ENCODE data around the gene SAG.
"Not testable (repeated sequence)": the region's sequence is repeated elsewhere in the genome, so short reads cannot be mapped to it uniquely, and the experiment has no call there.

SAG gene

DNA sequence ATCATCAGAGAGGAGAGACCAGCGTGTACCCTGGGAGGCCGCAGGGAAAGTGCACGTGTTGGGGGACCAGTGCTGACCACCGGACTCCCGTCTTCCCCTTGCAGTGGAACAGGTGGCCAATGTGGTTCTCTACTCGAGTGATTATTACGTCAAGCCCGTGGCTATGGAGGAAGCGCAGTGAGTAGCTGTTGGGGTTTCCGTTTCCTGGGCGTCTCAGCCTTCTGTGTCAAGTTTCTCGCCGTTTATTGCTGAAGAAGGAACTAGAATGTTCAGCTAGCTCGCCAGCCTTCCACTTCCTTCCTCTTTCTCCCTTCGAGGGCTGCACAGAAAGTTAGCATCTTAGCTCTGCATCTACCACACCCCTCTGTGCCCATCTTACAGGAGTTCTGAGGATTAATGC, 23.9 kb downstream of the SAG start:
- no peak for DNase-seq (ENCODE audit: low spot score)

DNA sequence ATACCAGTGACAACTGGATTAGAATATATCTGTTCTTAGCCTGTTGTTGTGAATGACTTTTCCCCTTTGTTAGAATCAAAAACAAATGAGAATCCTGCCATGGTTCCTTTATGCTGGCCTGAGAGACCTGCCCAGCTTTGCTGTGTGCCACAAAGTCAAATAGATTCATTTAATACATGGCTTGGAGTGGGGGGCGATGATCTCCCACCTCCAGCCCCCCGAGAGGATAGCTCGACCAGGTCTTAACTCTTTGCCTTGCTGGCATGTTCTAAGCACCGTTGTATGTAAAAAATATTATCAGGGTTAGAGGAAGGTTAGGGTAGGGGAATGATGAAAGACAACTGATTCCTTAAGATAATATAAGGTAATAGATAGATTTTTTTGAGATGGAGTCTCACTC, 24.5 kb downstream of the SAG start:
- DNase-seq (ENCODE audit: low spot score): no peak

DNA sequence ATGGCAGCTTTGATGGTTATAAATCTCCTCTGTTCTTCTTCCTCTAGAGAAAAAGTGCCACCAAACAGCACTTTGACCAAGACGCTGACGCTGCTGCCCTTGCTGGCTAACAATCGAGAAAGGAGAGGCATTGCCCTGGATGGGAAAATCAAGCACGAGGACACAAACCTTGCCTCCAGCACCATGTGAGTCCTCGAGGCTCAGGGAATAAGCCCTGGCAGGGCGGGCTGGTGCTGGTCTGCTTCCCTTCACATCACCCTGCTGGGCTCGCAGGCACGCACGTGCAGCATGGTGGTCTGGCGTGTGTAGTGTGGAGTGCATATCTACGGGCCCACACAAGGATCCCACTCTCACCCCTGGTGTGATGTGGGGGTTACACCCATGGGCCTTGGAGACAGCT, 27.3 kb downstream of the SAG start:
- DNase-seq (ENCODE audit: low spot score): no peak

- not testable (repeated sequence) for DNase-seq (ENCODE audit: low spot score)
Measured at GRCh38 chr2:233336091-233336490, 28.5 kb downstream of the SAG start.

GRCh38 chr2:233336541-233336940, 28.9 kb downstream of the SAG start:
- no peak for DNase-seq (ENCODE audit: low spot score)

GRCh38 chr2:233338046-233338445, 30.4 kb downstream of the SAG start:
- no peak for DNase-seq (ENCODE audit: low spot score)

DNA sequence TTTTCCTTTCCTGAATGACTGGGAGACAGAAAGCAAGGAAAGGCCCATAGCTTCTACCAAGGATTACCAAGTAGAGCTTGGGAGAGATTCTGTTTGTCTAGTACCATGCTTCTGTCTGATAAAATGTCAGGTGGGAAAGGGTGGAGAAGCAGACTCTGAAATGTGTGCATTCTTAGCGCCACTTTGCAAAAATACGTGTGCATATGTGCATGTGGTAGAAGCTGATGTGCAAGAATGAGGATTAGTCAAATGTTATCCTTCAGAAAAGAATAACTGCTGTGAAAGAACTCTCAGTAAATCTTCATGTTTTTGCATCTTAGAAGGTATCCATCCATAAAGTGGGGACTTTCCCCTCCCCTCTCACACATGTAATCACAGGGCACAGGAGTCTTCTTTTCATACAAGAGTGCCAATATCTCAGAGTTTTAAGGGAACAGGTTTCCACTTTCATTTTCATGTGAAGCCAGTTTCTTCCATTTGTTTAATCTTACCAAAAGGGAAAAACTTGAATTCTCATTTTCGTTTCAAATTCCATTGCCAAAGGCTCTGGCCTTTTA, 31.3 kb downstream of the SAG start:
- no peak for DNase-seq (ENCODE audit: low spot score)

DNA sequence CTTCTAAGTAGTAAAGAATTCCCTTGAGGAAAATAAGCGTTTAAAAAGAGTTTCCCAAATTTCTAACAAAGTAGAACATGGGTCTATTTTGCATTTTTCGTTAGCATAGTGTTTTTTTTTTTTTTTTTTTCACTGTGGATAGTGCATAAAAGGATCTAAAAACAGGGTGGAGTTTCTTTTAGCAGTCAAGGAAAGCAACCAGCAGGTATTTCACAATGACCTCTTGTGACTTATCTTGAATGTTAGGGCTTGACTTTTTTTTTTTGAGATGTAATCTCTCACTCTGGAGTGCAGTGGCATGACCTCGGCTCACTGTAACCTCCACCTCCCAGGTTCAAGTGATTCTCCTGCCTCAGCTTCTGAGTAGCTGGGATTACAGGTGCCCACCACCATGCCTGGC, 31.8 kb downstream of the SAG start:
- DNase-seq (ENCODE audit: low spot score): no peak

- DNase-seq (ENCODE audit: low spot score): no peak
Measured at GRCh38 chr2:233341296-233341695, 33.7 kb downstream of the SAG start.

- DNase-seq (ENCODE audit: low spot score): no peak
Measured at GRCh38 chr2:233342301-233342700, 34.7 kb downstream of the SAG start.

DNA sequence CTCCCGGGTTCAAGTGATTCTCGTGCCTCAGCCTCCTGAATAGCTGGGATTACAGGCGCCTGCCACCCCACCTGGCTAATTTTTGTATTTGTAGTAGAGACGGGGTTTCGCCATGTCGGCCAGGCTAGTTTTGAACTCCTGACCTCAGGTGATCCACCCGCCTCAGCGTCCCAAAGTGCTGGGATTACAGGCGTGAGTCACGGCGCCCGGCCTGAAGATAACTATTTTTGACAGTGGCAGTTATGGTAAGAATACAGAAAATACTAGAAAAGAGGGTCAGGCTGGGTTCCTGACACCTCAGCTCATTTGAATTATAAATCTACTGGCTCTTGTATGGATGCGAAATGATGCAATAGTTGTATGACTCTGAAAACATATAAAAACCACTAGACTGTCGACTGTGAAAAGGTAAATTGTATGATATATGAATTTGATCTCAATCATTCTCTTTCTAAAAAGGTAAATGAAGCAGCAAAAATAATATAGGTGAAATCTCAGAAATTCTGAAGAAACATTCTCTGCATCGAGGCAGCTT, 35.6 kb downstream of the SAG start:
- no peak for DNase-seq (ENCODE audit: low spot score)

GRCh38 chr2:233346376-233346775, 38.8 kb downstream of the SAG start:
- DNase-seq (ENCODE audit: low spot score): no peak

DNA sequence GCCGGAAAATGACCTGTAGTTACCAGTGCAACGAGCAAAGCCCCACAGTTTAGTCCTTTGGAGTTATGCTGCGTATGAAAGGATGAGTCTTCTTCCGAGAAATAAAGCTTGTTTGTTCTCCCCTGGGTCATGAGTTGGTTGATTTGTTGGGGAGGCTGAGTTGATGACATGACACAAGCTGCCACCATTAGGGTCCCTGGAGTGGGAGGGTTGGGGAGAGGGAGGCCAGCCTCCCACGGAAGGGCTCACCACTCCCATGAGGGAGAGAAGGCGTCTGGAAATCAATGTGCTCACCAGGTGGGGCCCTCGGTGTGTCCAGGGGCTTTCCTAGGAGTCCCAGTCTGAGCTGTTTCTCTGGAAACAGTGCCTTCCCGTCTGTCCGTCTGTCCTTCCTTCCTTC, 39.3 kb downstream of the SAG start:
- no peak for DNase-seq (ENCODE audit: low spot score)

DNA sequence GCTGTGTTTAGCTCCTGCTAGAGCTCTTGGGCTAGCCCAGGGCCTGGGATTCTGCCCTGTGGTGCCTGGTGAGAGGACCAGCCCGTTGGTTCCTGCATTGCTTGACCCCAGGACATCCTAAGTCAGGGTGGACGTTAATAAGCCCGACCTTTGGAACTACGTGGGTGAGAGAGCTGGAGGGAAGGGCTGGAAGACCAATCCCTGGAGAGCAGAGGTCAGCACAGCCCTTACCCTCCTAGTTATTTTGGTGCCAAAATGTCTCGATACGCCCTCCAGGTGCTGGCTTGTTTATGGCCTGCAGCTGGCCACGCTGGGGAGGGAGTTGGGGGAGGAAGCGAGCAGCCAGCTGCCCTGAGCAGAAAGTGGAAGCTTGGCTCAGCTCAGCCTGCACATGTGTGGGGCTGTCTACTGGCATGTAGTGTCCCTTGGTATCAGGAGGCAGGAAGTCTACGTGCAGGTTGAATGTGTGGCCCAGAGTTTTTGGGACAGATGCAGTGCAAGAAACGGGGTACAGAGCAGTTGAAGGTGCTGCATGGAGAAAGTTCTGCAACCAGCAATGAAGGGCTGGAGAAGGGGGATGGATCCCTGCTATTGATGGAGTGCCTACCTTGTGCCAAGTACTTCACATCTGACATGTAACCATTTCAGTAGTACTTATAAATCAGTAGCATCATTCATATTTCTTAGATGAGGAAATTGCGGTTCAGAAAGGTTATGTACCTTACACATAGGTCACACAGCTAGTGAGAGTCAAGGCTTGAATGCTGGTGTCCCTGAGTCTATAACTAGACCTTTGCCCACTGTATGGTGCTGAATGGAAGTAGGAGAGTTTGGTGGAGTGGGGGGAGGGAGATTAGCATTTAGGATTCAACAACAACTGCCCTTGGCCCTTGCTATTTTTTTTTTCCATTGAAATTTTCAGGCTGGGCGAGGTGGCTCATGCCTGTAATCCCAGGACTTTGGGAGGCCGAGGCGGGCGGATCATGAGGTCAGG, 41.7 kb downstream of the SAG start:
- DNase-seq (ENCODE audit: low spot score): peak; percentile 64

- DNase-seq (ENCODE audit: low spot score): no peak
Measured at GRCh38 chr2:233350708-233351107, 43.1 kb downstream of the SAG start.

DNA sequence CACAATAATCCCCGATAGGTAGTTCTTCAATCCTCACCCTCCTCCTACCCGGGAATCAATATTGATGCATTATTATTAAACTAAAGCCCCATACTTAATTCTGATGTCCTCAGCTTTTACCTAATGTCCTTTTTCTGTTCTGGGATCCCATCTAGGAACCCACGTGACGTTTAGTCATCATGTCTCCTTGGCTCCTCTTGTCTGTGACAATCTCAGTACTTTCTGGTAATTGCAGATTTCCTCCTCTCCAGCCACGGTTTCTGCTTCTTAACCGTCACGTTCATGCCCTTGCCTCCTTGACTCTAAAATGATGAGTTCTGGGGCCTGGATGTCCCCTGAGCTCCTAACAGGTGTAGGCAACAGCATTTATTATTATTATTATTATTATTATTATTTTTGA, 43.8 kb downstream of the SAG start:
- DNase-seq (ENCODE audit: low spot score): no peak

DNA sequence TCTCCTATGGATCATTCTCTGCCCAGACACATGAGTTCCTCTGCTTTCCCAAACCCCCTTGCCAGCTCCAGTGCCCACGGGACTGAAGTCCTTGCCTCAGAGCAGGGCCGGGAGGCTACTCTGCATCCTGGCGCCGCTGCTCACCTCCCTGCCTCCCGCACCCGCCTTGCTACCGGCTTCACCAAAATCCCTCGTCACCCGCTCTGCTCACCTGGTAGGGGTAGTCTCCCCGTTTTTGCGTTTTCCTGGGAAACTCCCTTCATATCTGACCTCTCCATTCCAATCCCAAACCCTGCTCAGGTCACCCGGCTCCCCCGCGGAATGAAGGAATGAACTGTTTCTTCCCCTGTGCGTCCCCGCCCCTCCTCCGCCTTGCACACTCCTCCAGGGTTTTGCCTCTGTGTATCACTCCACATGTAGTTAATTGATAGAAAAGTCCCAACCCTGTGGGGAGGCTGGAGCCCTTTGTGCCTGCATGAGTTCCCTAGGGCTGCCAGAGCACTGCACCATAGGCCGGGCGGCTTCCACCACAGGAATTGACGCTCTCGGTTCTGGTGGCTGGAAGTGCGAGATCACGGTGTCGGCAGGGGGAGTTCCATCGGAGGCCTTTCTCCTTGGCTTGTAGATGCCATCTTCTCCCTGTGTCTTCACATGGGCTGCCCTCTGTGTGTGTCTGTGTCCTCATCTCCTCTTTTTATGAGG, 44.7 kb downstream of the SAG start:
- DNase-seq (ENCODE audit: low spot score): no peak

GRCh38 chr2:233353101-233353768, 45.6 kb downstream of the SAG start:
- DNase-seq (ENCODE audit: low spot score): no peak

DNA sequence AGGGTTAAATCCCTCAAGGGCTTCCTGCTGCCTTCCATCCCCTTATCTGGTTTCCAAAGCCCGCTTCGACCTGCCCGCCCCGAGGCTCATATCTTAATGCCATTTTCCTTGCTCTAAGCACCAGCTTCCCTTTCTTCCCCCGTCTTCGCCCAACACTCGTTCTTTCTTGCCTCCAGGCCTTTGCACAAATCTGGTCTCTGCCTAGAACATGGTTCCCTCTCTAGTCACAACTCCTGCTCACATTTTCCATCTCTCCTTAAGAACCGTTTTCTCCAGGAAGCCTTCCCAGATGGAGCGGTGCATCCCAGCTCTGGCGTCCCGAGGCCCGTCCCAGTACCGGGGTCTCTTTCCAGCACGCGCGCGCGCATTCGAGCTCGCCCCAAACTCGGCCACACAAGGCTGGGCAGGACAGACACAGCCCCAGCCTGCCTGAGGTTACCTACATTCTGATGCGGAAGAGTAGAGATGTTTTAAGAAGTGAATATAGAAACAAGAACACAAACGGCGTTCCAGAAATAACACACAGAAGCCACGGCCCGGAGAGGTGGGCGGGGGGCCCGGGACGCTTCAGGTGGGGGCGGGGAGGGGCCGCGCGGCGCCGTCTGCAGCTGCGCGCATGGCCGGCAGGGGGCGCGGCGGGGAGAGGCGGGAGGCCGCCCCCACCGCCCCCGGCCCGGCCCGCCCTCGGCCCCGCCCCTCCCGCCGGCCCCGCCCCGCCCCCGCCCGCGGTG, 46.3 kb downstream of the SAG start, which contains the start of gene DGKD:
TSS of gene DGKD (plus strand) at position 726 of the 731 bp plus-strand sequence. CDS start 25 bp downstream, outside the sequence.
- DNase-seq (ENCODE audit: low spot score): peak; percentile 77

DNA sequence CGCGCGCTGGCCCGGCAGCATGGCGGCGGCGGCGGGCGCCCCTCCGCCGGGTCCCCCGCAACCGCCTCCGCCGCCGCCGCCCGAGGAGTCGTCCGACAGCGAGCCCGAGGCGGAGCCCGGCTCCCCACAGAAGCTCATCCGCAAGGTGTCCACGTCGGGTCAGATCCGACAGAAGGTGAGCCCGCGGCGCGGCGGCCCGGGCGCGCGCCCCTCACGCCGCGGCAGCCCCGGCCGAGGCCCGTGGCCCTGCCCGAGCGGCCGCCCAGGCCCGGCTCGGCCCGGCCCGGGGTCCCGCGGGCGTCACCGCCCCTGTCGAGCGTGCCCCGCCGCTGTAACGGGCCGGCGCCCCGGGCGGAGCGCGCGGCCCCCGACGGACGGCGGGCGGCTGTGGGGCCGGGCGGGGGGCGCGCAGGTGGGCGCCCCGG, 46.9 kb downstream of the SAG start:
- no peak for DNase-seq (ENCODE audit: low spot score)

DNA sequence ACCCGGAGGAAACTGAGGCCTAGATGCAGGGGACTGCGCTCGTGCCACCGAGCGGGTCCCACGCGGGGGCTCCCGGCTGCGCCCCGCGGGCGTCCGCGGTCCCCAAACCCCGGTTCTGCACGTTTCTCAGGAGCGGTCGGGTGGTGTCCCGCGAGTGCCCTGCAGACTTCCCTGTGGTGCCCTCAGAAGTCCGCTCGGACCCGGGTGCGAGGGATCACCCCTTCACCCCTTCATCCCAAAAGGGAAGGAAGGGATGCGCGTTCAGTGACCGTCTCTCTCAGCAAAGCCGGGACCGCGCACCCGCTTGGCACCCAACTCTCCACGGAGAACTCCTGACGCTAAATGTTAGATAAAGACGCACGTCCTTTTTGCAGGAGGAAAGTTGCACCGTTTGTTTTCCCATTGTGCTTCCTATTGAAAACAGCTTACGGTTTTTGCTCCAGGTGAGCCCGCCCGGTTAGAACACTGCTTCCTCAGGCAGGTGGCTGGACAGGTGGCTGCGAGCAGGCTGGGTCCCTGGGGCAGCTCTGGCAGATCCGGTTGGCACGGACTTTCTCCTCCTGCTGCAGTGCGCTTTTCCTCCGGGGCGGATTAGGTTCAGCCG, 47.5 kb downstream of the SAG start:
- DNase-seq (ENCODE audit: low spot score): no peak

All from HuH-7 (cell line).